PFSK-1 (cell line): ENCODE measurements around the gene BPIFB4.

Experiments used
- FOXP2 ChIP-seq: optimal IDR thresholded peaks from 2 replicates; pipeline ENCODE3; 2011; ENCODE audit warnings: borderline replicate concordance, control low read depth, inconsistent platforms; ENCODE audit not compliant: insufficient read depth; ENCODE audit errors: extremely low read length, extremely low read depth
- SIN3A ChIP-seq: IDR thresholded peaks from 2 replicates; pipeline ENCODE4 v1.6.1; 2012; ENCODE audit warnings: mild to moderate bottlenecking, low read length, moderate library complexity, borderline replicate concordance; ENCODE audit not compliant: insufficient read depth
- TAF1 ChIP-seq: IDR thresholded peaks from 2 replicates; pipeline ENCODE4 v1.6.1; 2012; ENCODE audit warnings: low read length, control low read depth, borderline replicate concordance; ENCODE audit not compliant: insufficient read depth

- TF ChIP-seq TAF1 (no peak), SIN3A (no peak), FOXP2 (no peak)
These were observed 46.1 kb upstream of the BPIFB4 start for GRCh38 chr20:33033381-33033780.
